ENCODE data around the gene GAS2L2.

Gene GAS2L2

GRCh38 chr17:35744830-35745229 is 8.2 kb downstream of the GAS2L2 start:
- no peak for DNase-seq

- no peak for DNase-seq
These were observed 9.3 kb downstream of the GAS2L2 start for GRCh38 chr17:35743626-35744328.

GRCh38 chr17:35742896-35743477 is 10.1 kb downstream of the GAS2L2 start:
- no peak for DNase-seq

GRCh38 chr17:35742496-35742895 is 10.5 kb downstream of the GAS2L2 start:
- DNase-seq = no peak

GRCh38 chr17:35740997-35741931 is 11.8 kb downstream of the GAS2L2 start:
- DNase-seq = no peak

GRCh38 chr17:35740216-35740615 is 12.8 kb downstream of the GAS2L2 start:
- no peak for DNase-seq

GRCh38 chr17:35738519-35739133 is 14.4 kb downstream of the GAS2L2 start:
- DNase-seq = no peak

- no peak for DNase-seq
These were observed 16.8 kb downstream of the GAS2L2 start for GRCh38 chr17:35736236-35736635.

GRCh38 chr17:35735036-35735805 is 17.8 kb downstream of the GAS2L2 start:
- DNase-seq = no peak

- DNase-seq = no peak
These were observed 18.6 kb downstream of the GAS2L2 start for GRCh38 chr17:35734396-35734795.

GRCh38 chr17:35733366-35733765 is 19.7 kb downstream of the GAS2L2 start:
- no peak for DNase-seq

- DNase-seq = no peak
These were observed 20.3 kb downstream of the GAS2L2 start for GRCh38 chr17:35732806-35733136.

GRCh38 chr17:35731917-35732805 is 20.9 kb downstream of the GAS2L2 start:
- no peak for DNase-seq

- no peak for DNase-seq
These were observed 21.7 kb downstream of the GAS2L2 start, which contains the start of gene RASL10B for GRCh38 chr17:35731239-35731916. TSS of gene RASL10B (plus strand) at chr17:35731639. CDS start at chr17:35735185, 3,546 bp downstream.

- no peak for DNase-seq
These were observed 22.5 kb downstream of the GAS2L2 start for GRCh38 chr17:35730400-35731005.

- DNase-seq = no peak
These were observed 23.6 kb downstream of the GAS2L2 start for GRCh38 chr17:35729405-35729833.

- DNase-seq = no peak
These were observed 24.5 kb downstream of the GAS2L2 start for GRCh38 chr17:35728551-35728950.

- DNase-seq = no peak
These were observed 25.4 kb downstream of the GAS2L2 start for GRCh38 chr17:35727635-35728034.

- no peak for DNase-seq
These were observed 26.0 kb downstream of the GAS2L2 start for GRCh38 chr17:35726953-35727460.
